ENCODE results near the gene STK39.

Gene STK39

DNA sequence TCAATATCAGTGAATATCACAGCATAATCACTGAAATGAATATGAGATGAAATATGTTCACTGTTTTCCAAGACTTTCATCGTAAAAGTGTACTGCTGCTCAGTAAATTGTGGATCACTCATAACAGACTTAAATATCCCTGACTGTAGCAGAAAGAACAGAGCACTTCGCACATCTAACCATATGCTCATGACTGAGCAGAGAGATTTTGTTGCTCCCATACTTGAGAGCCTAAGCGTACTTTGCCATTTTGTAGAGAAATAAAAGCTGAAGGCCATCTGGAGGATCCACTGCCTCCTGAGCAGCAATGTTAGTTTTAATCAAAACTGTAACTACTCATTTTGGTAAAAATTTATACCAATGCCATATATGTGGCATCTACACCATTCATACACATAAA, 243.5 kb downstream of the STK39 start:
- DNase-seq (ENCODE audit: low read depth in 2 of 2): no peak

DNA sequence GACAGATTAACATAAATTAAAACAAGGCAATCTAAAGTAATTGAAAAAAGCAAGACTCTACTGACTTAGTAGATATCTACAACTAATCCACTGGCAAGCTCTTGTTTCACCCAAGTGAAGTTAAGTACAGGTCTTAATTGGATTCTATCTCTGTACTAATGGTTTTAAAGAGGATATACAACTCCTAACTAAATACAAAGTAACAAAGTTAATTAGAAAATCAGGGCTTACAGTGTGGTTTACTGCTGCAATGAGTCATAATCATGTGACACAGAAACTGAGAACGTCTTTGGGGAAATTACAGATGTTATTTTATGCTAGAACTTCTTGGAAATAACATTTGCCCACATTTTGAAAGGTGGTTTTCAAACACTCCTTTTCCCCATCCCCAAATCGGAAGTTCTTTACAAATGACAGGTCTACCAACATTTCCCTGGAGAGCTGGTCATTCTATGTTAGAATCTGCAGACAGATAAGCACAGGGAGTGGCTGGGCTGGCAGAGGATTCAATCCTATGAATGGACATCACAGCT, 245.3 kb downstream of the STK39 start:
- DNase-seq (ENCODE audit: low read depth in 2 of 2): no peak

DNA sequence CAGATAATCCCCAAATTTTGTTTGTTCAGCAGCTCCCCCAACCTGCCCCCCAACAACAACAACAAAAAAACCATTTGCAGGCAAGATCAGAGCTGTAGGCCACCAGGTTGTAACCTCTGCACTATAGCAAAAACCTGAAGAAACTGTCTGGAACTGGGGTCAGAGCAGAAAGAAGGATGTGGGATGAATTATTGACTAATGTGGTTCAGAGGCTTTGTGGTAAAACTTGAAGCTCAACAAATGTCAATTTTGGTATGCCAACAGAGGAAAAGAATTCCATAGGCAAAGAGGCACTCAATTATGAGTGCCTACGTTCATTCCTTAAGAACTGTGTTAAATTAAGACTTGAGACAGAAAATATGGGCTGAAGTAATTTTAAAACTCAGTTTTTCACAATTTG, 255.1 kb downstream of the STK39 start:
- no peak for DNase-seq (ENCODE audit: low read depth in 2 of 2)

DNA sequence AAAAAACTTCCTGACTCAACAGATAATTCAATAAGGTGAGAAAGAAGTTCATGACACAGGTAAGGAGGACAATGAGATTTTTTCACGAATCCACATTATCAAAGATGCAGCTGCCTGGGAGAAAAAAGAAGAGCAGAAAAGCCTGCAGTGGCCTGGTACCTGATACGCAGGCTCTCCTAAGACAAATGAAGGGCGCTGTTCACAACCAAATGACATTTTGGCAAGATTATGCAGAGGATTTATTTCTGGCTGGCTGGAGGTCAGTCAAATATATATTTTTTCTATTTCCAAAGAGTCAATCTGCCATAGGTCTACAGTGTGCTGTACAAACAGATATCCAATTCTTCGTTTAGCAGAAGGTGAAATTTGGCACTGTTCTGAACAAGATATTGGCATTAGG, 257.3 kb downstream of the STK39 start:
- DNase-seq (ENCODE audit: low read depth in 2 of 2): no peak

DNA sequence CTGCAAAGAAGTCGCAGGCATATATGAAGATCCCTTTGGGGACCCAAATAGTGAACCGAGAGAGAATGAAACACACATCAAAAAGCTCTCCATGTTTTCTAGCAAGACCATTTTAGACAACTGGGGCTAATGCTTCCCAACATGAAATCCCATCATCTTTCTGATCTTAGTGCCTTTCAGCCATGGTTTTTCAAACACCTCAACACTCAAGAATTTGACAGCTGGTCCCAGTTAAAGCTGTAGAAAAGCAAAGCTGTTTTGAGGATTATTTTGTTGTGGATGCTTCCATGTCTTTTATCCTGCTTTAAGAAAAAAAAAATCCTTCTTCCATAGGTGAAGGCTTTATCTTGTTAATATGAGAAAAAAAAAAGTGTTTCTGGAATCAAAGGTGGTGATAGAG, 259.1 kb downstream of the STK39 start:
- DNase-seq (ENCODE audit: low read depth in 2 of 2): no peak

DNA sequence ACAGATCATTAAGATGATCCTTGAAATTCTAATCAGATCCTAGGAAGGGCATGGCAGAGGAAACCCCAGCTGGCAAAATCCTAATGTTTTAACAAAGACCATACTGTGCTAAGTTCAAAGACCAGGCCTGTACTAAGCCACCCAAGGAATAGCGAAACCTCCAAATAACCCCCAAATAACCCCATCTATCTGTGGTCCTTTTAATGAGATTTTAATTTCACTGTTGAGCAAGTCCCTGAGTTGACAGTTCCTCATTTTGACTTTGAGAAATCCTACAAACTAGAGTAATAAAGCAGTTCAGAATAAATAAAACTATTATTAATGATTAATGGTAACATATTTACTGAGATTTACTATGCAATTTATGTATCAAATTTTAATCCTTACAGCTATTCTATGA, 259.8 kb downstream of the STK39 start:
- no peak for DNase-seq (ENCODE audit: low read depth in 2 of 2)

DNA sequence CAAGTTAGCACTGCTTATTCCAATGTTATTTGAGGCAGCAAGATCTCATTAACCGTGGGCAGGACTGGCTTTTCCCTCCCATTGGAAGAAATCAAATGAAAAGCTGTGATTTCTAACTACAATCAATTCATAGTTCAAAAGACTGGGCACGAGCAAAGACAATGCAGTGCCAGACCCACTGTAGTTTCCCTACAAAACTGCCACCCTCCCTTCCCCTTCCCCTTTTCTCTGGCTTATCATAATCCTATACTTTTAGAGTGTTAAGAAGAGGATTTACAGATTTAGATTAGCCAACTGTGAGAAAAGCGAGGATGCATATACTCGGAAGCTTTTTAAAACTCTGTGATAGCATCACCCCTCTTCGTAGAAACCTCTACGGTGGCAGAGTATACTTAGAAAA, 260.4 kb downstream of the STK39 start:
- no peak for DNase-seq (ENCODE audit: low read depth in 2 of 2)

DNA sequence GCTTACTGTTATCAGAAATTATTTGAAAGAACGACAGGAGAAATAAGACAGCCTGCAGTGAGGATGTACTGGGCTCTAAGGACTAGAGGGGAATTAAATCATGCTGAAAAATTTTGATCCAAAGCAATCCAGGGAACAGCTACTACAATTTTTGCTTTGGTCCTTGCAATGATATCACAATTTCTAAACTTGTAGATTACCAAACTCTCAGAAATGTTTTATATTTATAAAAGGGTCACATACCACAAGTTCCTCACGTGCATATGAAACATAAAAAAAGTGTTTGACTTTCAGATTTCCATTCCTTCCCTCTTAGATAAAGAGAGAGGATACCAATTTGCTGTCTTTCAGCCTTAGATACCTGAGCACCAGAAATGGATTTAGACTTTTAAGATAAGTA, 261.2 kb downstream of the STK39 start:
- DNase-seq (ENCODE audit: low read depth in 2 of 2): no peak

DNA sequence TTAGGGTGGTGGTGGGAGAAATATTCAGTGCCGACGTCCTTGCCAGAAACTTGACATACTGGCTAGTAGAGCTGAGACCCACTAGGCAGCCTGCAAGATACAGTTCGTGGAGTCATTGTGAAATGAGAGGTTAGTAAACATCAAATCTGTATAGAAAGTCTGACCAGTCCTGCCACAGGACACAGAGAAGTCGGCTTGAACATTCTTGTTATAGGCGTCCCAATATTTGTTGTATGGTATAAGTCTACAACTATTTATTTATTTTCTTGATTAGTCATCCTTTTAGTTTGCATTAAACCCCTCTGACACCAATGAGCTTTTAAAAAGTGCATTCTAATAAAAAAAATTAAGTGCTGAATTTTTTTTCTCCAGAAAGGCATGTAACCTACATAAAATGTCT, 265.4 kb downstream of the STK39 start:
- no peak for DNase-seq (ENCODE audit: low read depth in 2 of 2)

DNA sequence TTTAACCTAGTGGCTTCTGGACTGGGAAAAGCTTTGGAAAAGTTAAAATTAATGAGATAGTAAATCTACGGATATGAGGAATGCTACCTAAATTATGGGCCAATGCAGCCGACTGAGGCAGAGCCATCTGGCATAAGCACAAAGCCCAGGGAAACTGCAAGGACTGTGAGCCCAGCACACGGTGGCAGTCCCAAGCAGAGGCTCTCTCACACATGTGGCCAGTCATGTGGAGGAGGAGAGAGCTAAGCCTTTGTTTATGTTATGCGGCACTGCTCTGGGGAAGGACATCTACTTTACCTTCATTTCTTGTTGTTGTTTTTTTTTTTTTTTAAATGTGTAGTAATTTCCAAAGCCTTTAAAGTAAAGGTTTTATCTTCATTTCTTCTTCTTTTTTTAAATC, 267.0 kb downstream of the STK39 start:
- DNase-seq (ENCODE audit: low read depth in 2 of 2): no peak

DNA sequence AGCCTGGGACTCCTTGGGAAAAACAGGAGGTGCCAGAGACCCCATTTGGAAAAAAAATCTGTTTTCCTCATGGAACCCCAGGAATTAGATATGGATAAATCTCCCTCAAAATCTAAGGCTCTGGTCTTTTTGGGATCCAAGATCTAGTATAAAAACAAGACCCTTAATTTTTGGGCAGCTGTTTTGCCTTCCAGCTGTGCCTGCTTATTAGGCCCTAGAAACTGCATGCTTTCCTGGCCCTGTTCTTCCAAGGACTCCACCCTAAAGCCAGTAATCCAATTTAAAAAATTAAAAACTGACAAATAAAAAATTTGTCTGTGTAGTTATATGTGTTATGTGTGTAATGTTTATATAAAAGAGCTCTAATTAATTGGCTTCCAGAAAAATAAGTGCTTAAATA, 274.6 kb downstream of the STK39 start:
- DNase-seq (ENCODE audit: low read depth in 2 of 2): no peak

DNA sequence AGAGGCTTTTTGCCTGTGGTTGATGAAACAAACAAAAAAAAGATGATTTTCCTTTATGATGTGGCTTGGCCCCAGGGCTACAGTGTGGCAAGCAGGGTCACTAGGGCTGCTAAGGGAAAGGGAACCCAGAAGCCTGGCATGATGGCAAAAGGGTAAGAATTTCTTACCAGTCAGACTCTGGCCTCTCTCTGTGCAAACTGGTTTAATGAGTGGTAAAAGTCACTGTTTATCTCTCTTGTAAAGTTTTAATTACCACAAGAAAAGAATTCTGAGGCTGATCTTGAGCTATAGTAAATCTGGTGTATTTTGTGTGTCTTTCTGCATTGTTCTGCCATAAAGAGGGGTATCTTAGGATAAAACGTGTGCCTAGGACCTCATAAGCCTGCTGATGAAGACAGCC, 275.4 kb downstream of the STK39 start:
- no peak for DNase-seq (ENCODE audit: low read depth in 2 of 2)

DNA sequence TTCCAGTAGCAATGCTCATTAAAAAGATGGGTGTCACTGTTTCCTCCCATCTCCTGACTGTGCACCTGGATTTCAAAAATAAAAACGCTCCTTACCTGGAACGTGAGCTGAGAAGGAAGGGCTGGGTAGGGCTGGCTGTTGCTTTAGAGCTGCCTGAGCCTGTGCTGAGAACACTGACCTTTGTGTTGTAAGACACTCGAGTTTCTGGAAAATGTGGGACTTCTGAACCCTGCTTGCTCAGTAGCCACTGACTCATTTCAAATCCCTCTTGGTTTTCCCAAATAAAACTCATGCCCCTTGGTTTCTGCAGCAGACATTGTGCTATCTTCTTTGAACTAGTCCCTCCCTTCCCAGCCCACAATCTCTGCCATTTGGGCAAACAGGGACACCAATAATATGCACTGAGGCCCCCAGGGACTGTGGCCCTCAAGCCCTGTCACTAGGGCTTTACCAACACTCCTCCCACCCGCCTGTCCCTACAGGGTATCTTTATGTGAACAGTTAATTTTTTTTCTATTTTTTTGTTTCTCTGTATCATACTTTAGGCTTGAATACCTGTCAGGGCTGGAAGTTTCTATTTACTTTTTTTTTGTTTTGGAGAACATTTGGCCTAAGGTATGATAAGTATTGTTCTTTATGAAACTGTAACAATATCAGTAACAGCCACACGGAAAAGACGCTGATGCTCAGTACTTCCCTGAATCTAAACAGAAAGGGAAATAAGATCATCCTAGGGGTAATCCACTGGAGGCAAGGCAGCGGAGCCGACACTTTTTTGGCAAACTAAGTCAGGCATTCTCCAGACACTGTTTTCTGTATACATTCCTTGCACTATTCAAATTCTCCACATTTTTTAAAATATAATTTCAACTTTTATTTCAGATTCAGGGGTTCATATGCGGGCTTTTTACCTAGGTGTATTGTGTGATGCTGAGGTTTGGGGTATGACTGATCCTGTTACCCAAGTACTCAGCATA, 280.2 kb downstream of the STK39 start:
- no peak for DNase-seq (ENCODE audit: low read depth in 2 of 2)

DNA sequence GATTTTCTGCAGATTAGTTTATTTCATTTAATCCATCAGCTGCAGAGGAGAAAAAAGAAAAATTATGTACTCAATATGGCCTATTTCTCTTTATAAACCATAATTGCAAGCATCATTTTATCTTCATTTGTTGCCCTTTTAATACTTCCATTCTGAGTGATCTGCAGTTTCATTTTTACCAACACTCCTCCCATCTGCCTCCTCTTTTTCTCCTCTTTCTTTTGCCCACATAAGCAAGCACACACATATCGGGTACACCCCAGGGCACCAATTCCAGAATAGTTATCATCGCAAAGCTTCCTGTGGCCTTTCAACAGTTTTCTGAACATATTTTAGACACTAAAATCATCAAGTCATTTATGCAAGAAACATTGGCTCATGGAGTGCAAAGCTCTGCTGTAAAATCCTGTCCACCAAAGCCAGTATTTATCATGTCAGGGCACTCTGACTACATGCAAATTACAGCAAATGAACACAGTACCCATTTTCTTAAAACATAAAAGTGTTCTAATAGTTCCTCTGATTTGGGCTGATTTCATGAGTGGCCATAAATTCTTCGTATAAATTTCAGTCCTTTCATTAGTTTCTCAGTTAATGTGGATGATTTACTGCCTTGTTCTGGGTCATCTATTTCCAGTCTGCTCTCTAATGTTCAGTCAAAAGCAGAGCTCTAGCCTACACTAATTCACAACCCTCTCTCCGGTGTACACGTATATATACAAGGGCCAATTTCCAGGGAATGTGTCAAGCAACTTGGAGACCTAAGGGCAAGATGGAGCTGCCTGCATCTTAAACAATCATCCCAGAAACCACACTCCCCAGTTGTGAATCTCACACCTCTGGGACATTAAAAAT, 281.3 kb downstream of the STK39 start:
- no peak for DNase-seq (ENCODE audit: low read depth in 2 of 2)

DNA sequence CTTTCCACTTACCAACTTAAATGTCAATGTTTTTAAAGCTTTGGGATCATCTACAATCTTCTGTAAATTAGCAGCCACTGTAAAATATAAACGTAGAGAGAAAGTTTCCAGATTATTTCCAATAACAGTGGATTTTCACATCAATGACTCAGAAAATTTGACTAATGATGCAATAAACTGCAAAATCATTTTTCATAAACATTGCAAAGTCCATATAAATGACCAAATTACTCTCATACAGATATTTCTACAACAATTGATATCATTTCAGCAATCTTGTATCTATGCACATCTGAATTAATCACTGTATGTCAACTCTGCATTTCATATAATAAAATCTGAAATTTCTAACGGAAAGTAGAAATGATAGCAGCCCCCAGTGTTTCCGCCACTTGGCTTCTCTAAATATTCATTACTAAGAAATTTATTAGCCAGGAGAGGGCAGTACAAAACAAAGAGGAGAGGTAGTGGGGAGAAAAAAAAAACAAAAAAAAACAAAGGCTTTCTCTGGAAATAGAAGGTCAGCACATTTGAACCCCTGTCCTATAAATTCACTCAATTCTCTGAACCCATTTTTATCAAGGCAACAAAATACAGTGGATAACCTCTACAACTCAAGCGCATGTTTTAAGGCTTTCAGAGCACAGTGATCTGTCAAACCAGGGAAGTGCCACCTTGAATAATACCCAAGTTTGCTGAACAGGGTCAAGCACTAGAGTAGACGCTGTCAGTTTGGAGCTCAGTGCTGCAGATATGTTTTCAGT, 282.6 kb downstream of the STK39 start:
- no peak for DNase-seq (ENCODE audit: low read depth in 2 of 2)

DNA sequence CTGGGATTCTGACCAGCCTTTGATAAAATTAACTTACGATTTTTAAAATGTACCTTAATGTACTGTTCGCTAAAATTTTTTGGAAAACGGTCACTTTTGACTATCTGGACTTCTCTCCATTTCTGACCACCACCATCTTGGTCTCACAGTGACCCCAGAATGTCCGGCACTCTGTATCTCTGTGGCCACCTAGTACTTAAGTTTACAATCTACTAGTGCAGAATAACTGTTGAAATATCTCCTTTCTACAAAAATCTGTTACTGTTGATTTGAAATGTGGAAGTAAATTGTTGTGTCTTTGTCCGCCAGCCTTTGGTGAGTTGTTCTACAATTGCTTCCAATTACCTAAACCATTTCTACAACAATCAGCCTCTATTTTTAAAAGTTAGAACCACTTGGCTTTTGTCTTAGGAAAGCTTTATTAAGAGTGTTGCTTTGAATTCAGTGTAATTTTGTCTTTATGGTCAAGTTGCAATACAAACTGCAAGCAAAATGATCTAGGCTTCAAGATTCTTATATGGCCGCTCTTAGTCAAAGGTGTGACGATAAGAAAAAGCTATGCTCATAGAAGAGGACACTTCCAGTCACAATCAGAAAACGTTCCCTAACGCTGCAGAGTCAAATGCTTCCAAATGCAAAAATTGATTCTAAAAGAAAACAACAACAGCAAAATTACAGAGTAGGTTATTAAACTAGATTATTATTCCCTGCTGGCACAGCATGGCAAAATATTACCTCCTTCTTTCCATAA, 283.3 kb downstream of the STK39 start:
- DNase-seq (ENCODE audit: low read depth in 2 of 2): no peak

DNA sequence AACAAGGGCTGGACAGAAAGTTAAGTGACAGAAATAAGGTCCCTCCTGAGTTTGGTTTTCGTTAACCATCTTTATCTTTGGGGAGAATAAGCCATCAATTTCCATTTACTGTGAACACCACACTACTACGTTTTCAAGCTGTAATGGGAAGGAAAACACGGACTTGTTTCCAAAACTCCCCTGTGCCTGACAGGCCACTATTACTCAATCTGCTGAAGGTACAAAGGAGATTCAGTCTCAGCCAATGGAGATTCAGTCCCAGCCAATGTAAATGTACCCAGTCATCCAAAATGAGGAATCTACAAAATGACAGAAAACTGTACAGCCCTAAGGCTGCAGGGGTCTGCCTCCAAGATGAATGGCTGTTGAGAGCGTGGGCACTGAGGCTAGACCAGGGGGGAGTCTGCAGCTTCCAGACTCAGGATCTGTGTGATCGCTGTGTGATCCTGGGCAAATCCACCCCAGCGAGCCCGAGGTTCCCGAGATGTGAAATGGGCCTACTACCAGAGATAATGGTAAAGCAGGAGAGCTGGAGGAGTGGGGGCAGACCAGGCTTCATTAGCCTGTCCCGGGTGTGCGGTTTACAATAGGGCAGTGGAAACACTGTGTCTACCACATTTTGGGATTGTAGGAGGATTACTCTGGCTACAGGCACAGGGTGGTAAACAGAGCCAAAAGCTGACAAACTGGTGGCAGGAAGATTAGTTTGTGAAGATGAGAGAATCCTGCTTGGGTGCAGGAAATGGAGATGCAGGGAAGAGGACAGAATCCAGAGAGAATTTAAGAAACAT, 284.8 kb downstream of the STK39 start:
- DNase-seq (ENCODE audit: low read depth in 2 of 2): no peak

DNA sequence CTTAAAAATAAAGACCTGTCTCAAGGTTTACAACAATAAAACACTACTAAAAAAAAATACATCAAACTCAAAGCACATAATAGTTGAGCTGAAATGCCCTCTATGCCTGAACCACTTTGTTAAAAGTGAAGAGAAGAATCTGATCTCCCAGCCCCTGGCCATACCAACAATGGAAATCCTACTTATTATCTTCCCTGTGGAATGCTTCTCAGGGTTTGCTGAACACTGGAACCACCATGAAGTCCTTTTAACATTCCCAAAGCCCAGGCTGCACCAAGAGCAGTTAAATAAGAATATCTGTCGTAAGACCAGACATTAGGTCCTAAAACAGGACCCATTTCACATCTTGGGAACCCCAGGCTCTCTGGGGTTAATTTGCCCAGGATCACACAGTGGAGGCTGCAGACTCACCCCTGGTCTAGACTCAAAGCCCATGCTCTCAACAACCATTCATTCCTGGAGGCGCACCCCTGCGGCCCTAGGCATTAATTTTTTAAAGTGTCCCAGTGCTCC, 285.8 kb downstream of the STK39 start:
- no peak for DNase-seq (ENCODE audit: low read depth in 2 of 2)

DNA sequence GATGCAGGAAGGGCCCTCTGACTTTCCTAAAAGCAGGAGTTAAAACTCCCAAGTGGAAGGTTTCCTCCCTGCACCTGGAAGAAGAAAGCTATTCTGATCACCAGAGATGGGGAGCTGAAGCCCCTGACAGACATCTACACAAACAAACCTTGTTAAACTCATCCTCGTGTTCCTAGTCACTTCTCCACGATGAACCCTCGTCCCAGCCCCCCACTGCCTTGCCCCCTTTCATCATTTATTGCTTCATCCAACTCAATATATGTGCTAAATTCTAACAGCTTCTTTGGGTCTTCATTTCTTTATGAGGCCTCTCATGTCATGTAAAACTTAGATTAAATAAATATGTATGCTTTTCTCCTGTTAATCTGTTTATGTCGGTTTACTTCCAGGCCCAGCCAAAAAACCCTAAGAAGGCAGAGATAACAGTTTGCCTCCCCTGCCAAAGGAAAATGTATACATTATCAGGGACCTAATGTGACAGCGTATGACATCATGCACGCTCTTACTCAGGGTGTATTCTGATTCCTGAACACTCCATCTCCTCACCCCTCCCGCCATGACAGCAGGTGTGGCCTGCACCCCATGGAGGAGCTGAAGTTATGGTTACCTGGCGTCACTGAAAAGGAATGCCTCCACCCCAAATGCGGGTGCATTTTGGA, 287.2 kb downstream of the STK39 start:
- DNase-seq (ENCODE audit: low read depth in 2 of 2): no peak

DNA sequence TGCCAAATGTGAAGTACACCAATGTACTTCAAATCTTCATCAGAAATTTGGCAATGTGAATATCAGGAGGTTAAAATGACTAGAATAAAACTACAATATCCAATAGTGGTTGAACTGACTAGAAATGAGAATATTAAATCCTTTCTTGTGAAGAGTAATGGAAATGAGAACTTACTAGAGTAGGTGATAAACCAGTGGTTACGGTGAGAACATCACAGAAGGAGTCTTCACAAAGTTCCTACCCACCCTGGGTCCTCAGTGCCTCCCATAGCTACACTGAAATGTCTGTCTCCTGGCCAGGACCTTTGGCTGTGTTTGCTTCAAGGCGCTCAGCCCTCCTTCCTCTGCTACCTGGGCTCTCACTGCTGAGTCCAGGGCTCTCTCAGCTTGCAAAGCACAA, 289.7 kb downstream of the STK39 start:
- DNase-seq (ENCODE audit: low read depth in 2 of 2): no peak
